ENCODE measurements around the gene CCDC185. TPM values are rescaled to one million over a fixed set of nuclear protein-coding genes. Genes with fewer than 3 reads are reported as not detected.

The CCDC185 gene
- total and polyA plus RNA-seq, 2 experiments from 2014 or later = not detected

DNA sequence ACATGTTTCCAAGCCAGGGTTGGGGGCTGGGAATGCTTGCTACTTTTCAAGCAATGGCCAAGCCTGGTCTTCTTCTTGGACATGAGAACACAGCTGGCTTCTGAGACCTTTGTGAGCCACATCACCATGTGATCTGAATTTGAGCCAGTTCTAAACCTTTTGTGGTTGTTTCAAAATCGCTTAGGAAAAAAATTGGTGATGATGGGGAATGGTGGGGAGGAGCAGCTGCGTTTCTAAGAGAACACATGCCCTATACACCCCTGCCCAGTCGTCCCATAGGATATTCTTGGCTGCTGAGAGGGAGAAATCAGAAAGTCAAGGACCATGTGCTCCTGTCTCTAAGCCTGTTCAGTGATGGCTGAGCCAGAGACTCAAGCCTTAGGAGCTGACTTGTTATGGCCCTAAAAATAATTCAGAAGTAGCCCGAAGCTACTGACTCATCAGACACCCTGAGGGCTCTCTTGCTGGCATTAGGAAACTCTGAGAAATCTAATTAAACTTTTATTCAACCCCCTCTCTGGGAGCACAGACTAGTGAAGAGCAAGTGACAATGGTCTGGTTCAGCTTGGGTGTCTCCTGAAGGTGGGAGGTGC, 30.5 kb downstream of the CCDC185 start:
- peak overlapping the region; percentile 21; the same call in 1 of the 2 replicates for H3K27ac ChIP-seq
- no peak overlapping the region for H3K4me3 ChIP-seq
- no peaks in the 10 kb centered on the region for H3K27me3 ChIP-seq (replicated peaks; ENCODE audit: insufficient read depth)
- DNase-seq = peak; percentile 74
- H3K36me3 ChIP-seq (ENCODE audit: low read depth) = no peaks in the 10 kb centered on the region
- H3K9me2 ChIP-seq (ENCODE audit: insufficient read depth) = no peaks in the 10 kb centered on the region
- H4K20me1 ChIP-seq (ENCODE audit: insufficient read depth) = no peaks in the 10 kb centered on the region
- H3K9ac ChIP-seq = no peak overlapping the region
- H3K79me2 ChIP-seq (ENCODE audit: insufficient read depth) = no peaks in the 10 kb centered on the region
- peak overlapping the region; percentile 30 for H3K4me2 ChIP-seq (ENCODE audit: unreplicated experiment)
- no peaks in the 10 kb centered on the region for H3K9me3 ChIP-seq (ENCODE audit: low read depth)
- in situ Hi-C loops (cut with MboI) = no loop called here
- WGBS, 2 experiments (ENCODE audit: low coverage in 1 of 2, low lambda C conversion rate in 2 of 2, missing lambda C conversion rate in 2 of 2) = 0 to 3% methylated on average over 4 of the region's 4 CpGs
- no peak for TF ChIP-seq EZH2 (IDR thresholded peaks at IDR 0.05; ENCODE audit: insufficient read depth, poor library complexity, severe bottlenecking)
- no peak for TF ChIP-seq EZH2phosphoT487 (IDR thresholded peaks at IDR 0.05; ENCODE audit: insufficient read depth, low read depth)
- H3F3A ChIP-seq (ENCODE audit: insufficient read depth) = peaks cover 29% of the 10 kb centered on the region
- H3K4me1 ChIP-seq (ENCODE audit: insufficient read depth) = peaks cover 26% of the 10 kb centered on the region
- H2AFZ ChIP-seq = 0 out of 2 replicates have a peak overlapping the region, but pooled peaks have one; percentile 38

DNA sequence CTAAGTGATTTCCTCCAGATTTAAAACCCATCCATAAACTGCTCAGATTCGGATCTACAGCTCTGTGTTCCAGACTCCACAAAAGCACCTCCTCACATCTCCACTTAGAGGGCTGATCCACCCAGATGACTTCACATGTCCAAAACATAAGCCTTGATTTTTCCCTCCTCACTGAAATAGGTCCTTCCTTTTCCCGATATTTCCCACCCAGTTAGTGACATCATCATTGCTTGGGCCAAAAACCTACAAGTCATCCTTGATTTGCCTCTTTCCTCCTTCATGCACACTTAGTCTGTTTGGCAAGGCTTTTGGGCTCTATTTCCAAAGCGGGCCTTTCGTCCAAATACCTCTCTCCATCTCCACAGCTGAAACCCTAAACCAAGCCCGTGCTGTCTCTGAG, 32.3 kb downstream of the CCDC185 start:
- Histone ChIP-seq H3K36me3 (ENCODE audit: low read depth) (no peaks in the 10 kb centered on the region), H3K4me1 (ENCODE audit: insufficient read depth) (peaks cover 42% of the 10 kb centered on the region), H4K20me1 (ENCODE audit: insufficient read depth) (no peaks in the 10 kb centered on the region), H3K4me2 (ENCODE audit: unreplicated experiment) (no peak overlapping the region), H3K27me3 (replicated peaks; ENCODE audit: insufficient read depth) (no peaks in the 10 kb centered on the region), H3K27ac (peak overlapping the region; percentile 20), H3K4me3 (no peak overlapping the region), H3K79me2 (ENCODE audit: insufficient read depth) (no peaks in the 10 kb centered on the region), H2AFZ (peak overlapping the region; percentile 22; the same call in 1 of the 2 replicates), H3K9me2 (ENCODE audit: insufficient read depth) (no peaks in the 10 kb centered on the region), H3K9ac (no peak overlapping the region), H3F3A (ENCODE audit: insufficient read depth) (peaks cover 46% of the 10 kb centered on the region), H3K9me3 (ENCODE audit: low read depth) (no peaks in the 10 kb centered on the region)
- DNase-seq = peak; percentile 66
- in situ Hi-C loops (cut with MboI) = no loop called here
- no peak for TF ChIP-seq EZH2phosphoT487 (IDR thresholded peaks at IDR 0.05; ENCODE audit: insufficient read depth, low read depth)
- no peak for TF ChIP-seq EZH2 (IDR thresholded peaks at IDR 0.05; ENCODE audit: insufficient read depth, poor library complexity, severe bottlenecking)
- 13 to 15% methylated on average over 5 of the region's 5 CpGs for WGBS, 2 experiments (ENCODE audit: low coverage in 1 of 2, low lambda C conversion rate in 2 of 2, missing lambda C conversion rate in 2 of 2)

GRCh38 chr1:223426936-223427335, 33.7 kb downstream of the CCDC185 start:
- no peak overlapping the region for H3K9ac ChIP-seq
- H3K4me1 ChIP-seq (ENCODE audit: insufficient read depth) = peaks cover 44% of the 10 kb centered on the region
- peaks cover 47% of the 10 kb centered on the region for H3F3A ChIP-seq (ENCODE audit: insufficient read depth)
- in situ Hi-C loops (cut with MboI) = no loop called here
- TF ChIP-seq EZH2phosphoT487 (IDR thresholded peaks at IDR 0.05; ENCODE audit: insufficient read depth, low read depth) (no peak), EZH2 (IDR thresholded peaks at IDR 0.05; ENCODE audit: insufficient read depth, poor library complexity, severe bottlenecking) (no peak)
- 90 to 94% methylated on average over 1 of the region's 1 CpG for WGBS, 2 experiments (ENCODE audit: low coverage in 1 of 2, low lambda C conversion rate in 2 of 2, missing lambda C conversion rate in 2 of 2)
- H3K36me3 ChIP-seq (ENCODE audit: low read depth) = no peaks in the 10 kb centered on the region
- no peak overlapping the region for H3K4me3 ChIP-seq
- H3K9me3 ChIP-seq (ENCODE audit: low read depth) = no peaks in the 10 kb centered on the region
- no peak overlapping the region for H3K27ac ChIP-seq
- DNase-seq = no peak
- H2AFZ ChIP-seq = no peak overlapping the region
- H3K9me2 ChIP-seq (ENCODE audit: insufficient read depth) = no peaks in the 10 kb centered on the region
- no peaks in the 10 kb centered on the region for H3K79me2 ChIP-seq (ENCODE audit: insufficient read depth)
- H3K27me3 ChIP-seq (replicated peaks; ENCODE audit: insufficient read depth) = no peaks in the 10 kb centered on the region
- H4K20me1 ChIP-seq (ENCODE audit: insufficient read depth) = no peaks in the 10 kb centered on the region
- no peak overlapping the region for H3K4me2 ChIP-seq (ENCODE audit: unreplicated experiment)

DNA sequence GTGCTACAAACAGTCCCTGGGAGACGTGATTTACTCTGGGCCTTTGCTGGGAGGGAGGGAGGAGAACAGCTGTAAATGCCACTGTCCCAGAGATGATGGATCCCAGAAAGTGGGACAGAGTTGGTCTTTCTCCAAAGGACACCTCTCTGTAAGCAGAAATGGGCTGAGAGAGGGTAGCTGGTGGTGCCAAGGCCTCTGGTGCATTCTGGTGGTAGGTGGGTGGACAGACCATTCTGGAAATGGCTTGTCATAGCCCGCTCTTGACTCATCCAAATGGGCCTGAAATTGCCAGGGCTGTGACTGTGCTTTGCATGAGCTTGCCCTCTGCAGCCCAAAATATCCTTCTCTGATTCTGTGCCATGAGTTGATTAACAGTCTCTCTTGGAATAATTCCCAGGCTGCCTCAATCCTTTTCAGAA, 36.1 kb downstream of the CCDC185 start:
- in situ Hi-C loops (cut with MboI) = no loop called here
- WGBS, 2 experiments (ENCODE audit: low coverage in 1 of 2, low lambda C conversion rate in 2 of 2, missing lambda C conversion rate in 2 of 2) = 9 to 11% methylated on average over 2 of the region's 2 CpGs
- Histone ChIP-seq H3K9me3 (ENCODE audit: low read depth) (no peaks in the 10 kb centered on the region), H3K36me3 (ENCODE audit: low read depth) (no peaks in the 10 kb centered on the region), H2AFZ (no peak overlapping the region), H4K20me1 (ENCODE audit: insufficient read depth) (no peaks in the 10 kb centered on the region), H3K9ac (peak overlapping the region; percentile 48; the same call in 1 of the 2 replicates), H3K4me1 (ENCODE audit: insufficient read depth) (peaks cover 30% of the 10 kb centered on the region), H3K4me3 (no peak overlapping the region), H3K27ac (peak overlapping the region; percentile 83), H3K4me2 (ENCODE audit: unreplicated experiment) (peak overlapping the region; percentile 46), H3K9me2 (ENCODE audit: insufficient read depth) (no peaks in the 10 kb centered on the region), H3F3A (ENCODE audit: insufficient read depth) (peaks cover 33% of the 10 kb centered on the region), H3K27me3 (replicated peaks; ENCODE audit: insufficient read depth) (no peaks in the 10 kb centered on the region), H3K79me2 (ENCODE audit: insufficient read depth) (no peaks in the 10 kb centered on the region)
- TF ChIP-seq EZH2 (IDR thresholded peaks at IDR 0.05; ENCODE audit: insufficient read depth, poor library complexity, severe bottlenecking) (no peak), EZH2phosphoT487 (IDR thresholded peaks at IDR 0.05; ENCODE audit: insufficient read depth, low read depth) (no peak)
- peak; percentile 96 for DNase-seq
